Duodenal mucosa (tissue), 2 donors: Measurements from ENCODE around the gene IGSF21.

Experiments used
- H3K27ac ChIP-seq: one replicate; pipeline ENCODE4 v1.7.0; 2013; ENCODE audit warnings: low read depth, low read length
- H3K27me3 ChIP-seq, 2 donors: one replicate each; pipeline ENCODE4 v1.7.0; 2013; ENCODE audit warnings: low read length in 2 of 2, control low read depth in 1 of 2; ENCODE audit not compliant: insufficient read depth in 2 of 2, control insufficient read depth in 1 of 2
- H3K36me3 ChIP-seq, 2 donors: one replicate each; pipeline ENCODE4 v1.7.0; 2013; ENCODE audit warnings: low read length in 2 of 2, control low read depth in 1 of 2; ENCODE audit not compliant: insufficient read depth in 2 of 2, control insufficient read depth in 1 of 2
- H3K4me1 ChIP-seq, 2 donors: one replicate each; pipeline ENCODE4 v1.7.0; 2013; ENCODE audit warnings: low read length in 2 of 2, control low read depth in 1 of 2; ENCODE audit not compliant: insufficient read depth in 2 of 2, control insufficient read depth in 1 of 2
- H3K4me3 ChIP-seq, 2 donors: one replicate each; pipeline ENCODE4 v1.7.0; 2013; ENCODE audit warnings: low read length in 2 of 2, low read depth in 1 of 2
- H3K9ac ChIP-seq, 2 donors: one replicate each; pipeline ENCODE4 v1.7.0; 2013; ENCODE audit warnings: low read length in 2 of 2, low read depth in 1 of 2
- H3K9me3 ChIP-seq, 2 donors: one replicate each; pipeline ENCODE4 v1.7.0; 2013; ENCODE audit warnings: low read length in 2 of 2, control low read depth in 1 of 2; ENCODE audit not compliant: control insufficient read depth in 1 of 2

IGSF21 gene

GRCh38 chr1:18188820-18189517 lies 81.4 kb downstream of the IGSF21 start:
- H3K4me1 ChIP-seq = no peaks in the 10 kb centered on the region
- no peak overlapping the region for H3K27ac ChIP-seq
- H3K36me3 ChIP-seq = no peaks in the 10 kb centered on the region
- no peaks in the 10 kb centered on the region for H3K27me3 ChIP-seq
- H3K4me3 ChIP-seq = no peak overlapping the region
- no peak overlapping the region for H3K9ac ChIP-seq
- H3K9me3 ChIP-seq = no peaks in the 10 kb centered on the region

- Histone ChIP-seq H3K9me3 (no peaks in the 10 kb centered on the region), H3K9ac (no peak overlapping the region), H3K36me3 (no peaks in the 10 kb centered on the region), H3K27ac (no peak overlapping the region), H3K4me3 (no peak overlapping the region), H3K27me3 (peaks cover 0 to 6% of the 10 kb centered on the region in 2 donors), H3K4me1 (no peaks in the 10 kb centered on the region)
These were observed 83.0 kb downstream of the IGSF21 start for GRCh38 chr1:18190598-18190997.

- no peak overlapping the region for H3K27ac ChIP-seq
- H3K9me3 ChIP-seq = no peaks in the 10 kb centered on the region
- no peak overlapping the region for H3K9ac ChIP-seq
- no peaks in the 10 kb centered on the region for H3K4me1 ChIP-seq
- peaks cover 1 to 6% of the 10 kb centered on the region in 2 donors for H3K27me3 ChIP-seq
- no peaks in the 10 kb centered on the region for H3K36me3 ChIP-seq
- H3K4me3 ChIP-seq = no peak overlapping the region
These were observed 83.4 kb downstream of the IGSF21 start for GRCh38 chr1:18191037-18191436.

- Histone ChIP-seq H3K9me3 (no peaks in the 10 kb centered on the region), H3K9ac (no peak overlapping the region), H3K4me3 (no peak overlapping the region), H3K27me3 (peaks cover 7 to 8% of the 10 kb centered on the region in 2 donors), H3K4me1 (no peaks in the 10 kb centered on the region), H3K36me3 (no peaks in the 10 kb centered on the region), H3K27ac (no peak overlapping the region)
These were observed 84.0 kb downstream of the IGSF21 start for GRCh38 chr1:18191481-18192155.

GRCh38 chr1:18192182-18192581 lies 84.6 kb downstream of the IGSF21 start:
- H3K27ac ChIP-seq = no peak overlapping the region
- H3K4me1 ChIP-seq = no peaks in the 10 kb centered on the region
- no peaks in the 10 kb centered on the region for H3K36me3 ChIP-seq
- no peak overlapping the region for H3K9ac ChIP-seq
- H3K9me3 ChIP-seq = no peaks in the 10 kb centered on the region
- peaks cover 8 to 13% of the 10 kb centered on the region in 2 donors for H3K27me3 ChIP-seq
- H3K4me3 ChIP-seq = no peak overlapping the region

- Histone ChIP-seq H3K36me3 (no peaks in the 10 kb centered on the region), H3K27me3 (peaks cover 8 to 13% of the 10 kb centered on the region in 2 donors), H3K27ac (no peak overlapping the region), H3K9me3 (no peaks in the 10 kb centered on the region), H3K9ac (no peak overlapping the region), H3K4me3 (no peak overlapping the region), H3K4me1 (no peaks in the 10 kb centered on the region)
These were observed 85.4 kb downstream of the IGSF21 start for GRCh38 chr1:18192974-18193373.

GRCh38 chr1:18197299-18197698 lies 89.7 kb downstream of the IGSF21 start:
- Histone ChIP-seq H3K9ac (no peak overlapping the region), H3K27me3 (peaks cover 16 to 27% of the 10 kb centered on the region in 2 donors), H3K27ac (no peak overlapping the region), H3K36me3 (no peaks in the 10 kb centered on the region), H3K9me3 (no peaks in the 10 kb centered on the region), H3K4me3 (no peak overlapping the region), H3K4me1 (no peaks in the 10 kb centered on the region)

- Histone ChIP-seq H3K9ac (no peak overlapping the region), H3K4me1 (no peaks in the 10 kb centered on the region), H3K36me3 (no peaks in the 10 kb centered on the region), H3K4me3 (no peak overlapping the region), H3K27ac (no peak overlapping the region), H3K27me3 (peaks cover 16 to 27% of the 10 kb centered on the region in 2 donors), H3K9me3 (no peaks in the 10 kb centered on the region)
These were observed 90.7 kb downstream of the IGSF21 start for GRCh38 chr1:18198260-18198659.

- no peak overlapping the region for H3K27ac ChIP-seq
- no peaks in the 10 kb centered on the region for H3K9me3 ChIP-seq
- H3K4me1 ChIP-seq = no peaks in the 10 kb centered on the region
- H3K4me3 ChIP-seq = no peak overlapping the region
- no peak overlapping the region for H3K9ac ChIP-seq
- H3K27me3 ChIP-seq = peaks cover 12 to 27% of the 10 kb centered on the region in 2 donors
- no peaks in the 10 kb centered on the region for H3K36me3 ChIP-seq
These were observed 91.9 kb downstream of the IGSF21 start for GRCh38 chr1:18199462-18199861.

- no peak overlapping the region for H3K9ac ChIP-seq
- peaks cover 11 to 27% of the 10 kb centered on the region in 2 donors for H3K27me3 ChIP-seq
- H3K27ac ChIP-seq = no peak overlapping the region
- no peaks in the 10 kb centered on the region for H3K9me3 ChIP-seq
- no peak overlapping the region for H3K4me3 ChIP-seq
- H3K36me3 ChIP-seq = no peaks in the 10 kb centered on the region
- no peaks in the 10 kb centered on the region for H3K4me1 ChIP-seq
These were observed 92.6 kb downstream of the IGSF21 start for GRCh38 chr1:18200136-18200717.
